Measurements from ENCODE around the gene MOSMO.

GRCh38 chr16:22103441-22103840, 95.5 kb downstream of the MOSMO start:
- no peak for TF ChIP-seq CTCF (IDR thresholded peaks at IDR 0.05)
- no peak for TF ChIP-seq POLR2A (IDR thresholded peaks at IDR 0.05)
- TF ChIP-seq POLR2AphosphoS5 (IDR thresholded peaks at IDR 0.05; ENCODE audit: insufficient read depth in 1 of 2, low read depth in 1 of 2) = no peak

All from vagina (tissue), 2 donors.